ENCODE measurements around the gene RASA1.
"Not testable (repeated sequence)": the region's sequence is repeated elsewhere in the genome, so short reads cannot be mapped to it uniquely, and the experiment has no call there.

GRCh38 chr5:87287266-87287665 lies 19.6 kb downstream of the RASA1 start:
- TF ChIP-seq, protein P1, sequence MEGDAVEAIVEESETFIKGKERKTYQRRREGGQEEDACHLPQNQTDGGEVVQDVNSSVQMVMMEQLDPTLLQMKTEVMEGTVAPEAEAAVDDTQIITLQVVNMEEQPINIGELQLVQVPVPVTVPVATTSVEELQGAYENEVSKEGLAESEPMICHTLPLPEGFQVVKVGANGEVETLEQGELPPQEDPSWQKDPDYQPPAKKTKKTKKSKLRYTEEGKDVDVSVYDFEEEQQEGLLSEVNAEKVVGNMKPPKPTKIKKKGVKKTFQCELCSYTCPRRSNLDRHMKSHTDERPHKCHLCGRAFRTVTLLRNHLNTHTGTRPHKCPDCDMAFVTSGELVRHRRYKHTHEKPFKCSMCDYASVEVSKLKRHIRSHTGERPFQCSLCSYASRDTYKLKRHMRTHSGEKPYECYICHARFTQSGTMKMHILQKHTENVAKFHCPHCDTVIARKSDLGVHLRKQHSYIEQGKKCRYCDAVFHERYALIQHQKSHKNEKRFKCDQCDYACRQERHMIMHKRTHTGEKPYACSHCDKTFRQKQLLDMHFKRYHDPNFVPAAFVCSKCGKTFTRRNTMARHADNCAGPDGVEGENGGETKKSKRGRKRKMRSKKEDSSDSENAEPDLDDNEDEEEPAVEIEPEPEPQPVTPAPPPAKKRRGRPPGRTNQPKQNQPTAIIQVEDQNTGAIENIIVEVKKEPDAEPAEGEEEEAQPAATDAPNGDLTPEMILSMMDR (IDR thresholded peaks at IDR 0.05; ENCODE audit: borderline replicate concordance, extremely low read depth, low read length, poor library complexity, severe bottlenecking): not testable (repeated sequence)
- TF ChIP-seq EZH2 (IDR thresholded peaks at IDR 0.05; ENCODE audit: borderline replicate concordance, low read depth, low read length, severe bottlenecking): not testable (repeated sequence)
